ENCODE data around the gene MKI67. TPM values are rescaled to one million over a fixed set of nuclear protein-coding genes. Genes with fewer than 3 reads are reported as not detected.

The MKI67 gene
- total RNA-seq, 1 donor = 2.5 TPM

DNA sequence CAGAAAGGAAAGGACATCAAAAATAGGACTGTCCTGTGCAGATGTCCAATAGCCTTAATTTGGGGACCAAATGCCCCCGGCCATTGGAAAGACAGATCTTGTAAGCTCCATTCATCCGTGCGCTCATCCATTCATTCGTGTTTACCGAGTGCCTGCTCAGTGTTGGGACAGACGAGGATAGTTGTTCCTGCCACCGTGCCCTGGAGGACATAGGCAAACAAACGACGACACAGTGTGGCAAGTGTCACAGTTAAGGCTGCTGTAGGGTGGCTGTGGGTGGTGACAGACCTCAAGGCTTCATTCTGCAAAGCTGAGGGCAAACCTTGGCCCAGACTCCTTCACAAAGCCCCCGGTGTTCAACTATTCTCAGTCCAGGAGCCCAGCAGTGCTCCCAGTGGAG lies 27.6 kb downstream of the MKI67 start:
- no peaks in the 10 kb centered on the region for H3K27me3 ChIP-seq (ENCODE audit: insufficient read depth, low read length)
- H3K4me2 ChIP-seq (ENCODE audit: insufficient read depth, low read length) = no peak overlapping the region
- H4K20me1 ChIP-seq (ENCODE audit: insufficient read depth, low read length) = no peaks in the 10 kb centered on the region
- H3K79me2 ChIP-seq (ENCODE audit: insufficient read depth, low read length) = no peaks in the 10 kb centered on the region
- no peaks in the 10 kb centered on the region for H3K9me3 ChIP-seq (ENCODE audit: low read depth, low read length)
- TF ChIP-seq, protein P1, sequence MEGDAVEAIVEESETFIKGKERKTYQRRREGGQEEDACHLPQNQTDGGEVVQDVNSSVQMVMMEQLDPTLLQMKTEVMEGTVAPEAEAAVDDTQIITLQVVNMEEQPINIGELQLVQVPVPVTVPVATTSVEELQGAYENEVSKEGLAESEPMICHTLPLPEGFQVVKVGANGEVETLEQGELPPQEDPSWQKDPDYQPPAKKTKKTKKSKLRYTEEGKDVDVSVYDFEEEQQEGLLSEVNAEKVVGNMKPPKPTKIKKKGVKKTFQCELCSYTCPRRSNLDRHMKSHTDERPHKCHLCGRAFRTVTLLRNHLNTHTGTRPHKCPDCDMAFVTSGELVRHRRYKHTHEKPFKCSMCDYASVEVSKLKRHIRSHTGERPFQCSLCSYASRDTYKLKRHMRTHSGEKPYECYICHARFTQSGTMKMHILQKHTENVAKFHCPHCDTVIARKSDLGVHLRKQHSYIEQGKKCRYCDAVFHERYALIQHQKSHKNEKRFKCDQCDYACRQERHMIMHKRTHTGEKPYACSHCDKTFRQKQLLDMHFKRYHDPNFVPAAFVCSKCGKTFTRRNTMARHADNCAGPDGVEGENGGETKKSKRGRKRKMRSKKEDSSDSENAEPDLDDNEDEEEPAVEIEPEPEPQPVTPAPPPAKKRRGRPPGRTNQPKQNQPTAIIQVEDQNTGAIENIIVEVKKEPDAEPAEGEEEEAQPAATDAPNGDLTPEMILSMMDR (IDR thresholded peaks at IDR 0.05; ENCODE audit: extremely low read depth, low read depth, low read length) = no peak
- H3K4me1 ChIP-seq (ENCODE audit: insufficient read depth, low read length) = no peaks in the 10 kb centered on the region
- DNase-seq (ENCODE audit: insufficient read length, low spot score, missing footprints) = no peak
- H2AFZ ChIP-seq (ENCODE audit: low read length) = peak overlapping the region; percentile 67
- no peak overlapping the region for H3K27ac ChIP-seq (ENCODE audit: low read depth, low read length)
- H3K36me3 ChIP-seq (ENCODE audit: insufficient read depth, low read length) = peaks cover 42% of the 10 kb centered on the region
- no peak overlapping the region for H3K4me3 ChIP-seq (ENCODE audit: insufficient read depth, low read length)

DNA sequence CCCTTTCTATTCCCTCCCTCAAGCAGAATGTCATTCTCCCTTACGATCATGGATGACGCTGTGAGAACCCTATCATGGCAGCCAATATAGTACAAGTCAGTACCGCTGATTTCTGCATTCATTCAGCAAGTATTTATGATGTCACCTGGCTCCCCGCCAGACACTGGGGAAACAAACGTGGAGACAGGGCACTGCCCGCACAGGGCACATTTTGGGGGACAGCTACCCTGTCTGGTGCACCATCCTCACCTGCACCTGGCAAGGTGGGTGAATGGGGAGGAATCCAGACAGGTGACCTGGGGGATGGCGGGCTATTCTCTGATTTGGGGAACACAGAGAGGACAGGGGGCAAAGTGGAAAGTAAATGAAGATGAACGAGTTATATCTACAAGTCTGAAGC lies 28.4 kb downstream of the MKI67 start:
- no peak for DNase-seq (ENCODE audit: insufficient read length, low spot score, missing footprints)
- TF ChIP-seq, protein P1 (IDR thresholded peaks at IDR 0.05; ENCODE audit: extremely low read depth, low read depth, low read length) = no peak
- H3K4me3 ChIP-seq (ENCODE audit: insufficient read depth, low read length) = no peak overlapping the region
- H3K36me3 ChIP-seq (ENCODE audit: insufficient read depth, low read length) = peaks cover 33% of the 10 kb centered on the region
- no peaks in the 10 kb centered on the region for H3K4me1 ChIP-seq (ENCODE audit: insufficient read depth, low read length)
- H3K4me2 ChIP-seq (ENCODE audit: insufficient read depth, low read length) = no peak overlapping the region
- no peaks in the 10 kb centered on the region for H3K27me3 ChIP-seq (ENCODE audit: insufficient read depth, low read length)
- no peaks in the 10 kb centered on the region for H3K79me2 ChIP-seq (ENCODE audit: insufficient read depth, low read length)
- H3K27ac ChIP-seq (ENCODE audit: low read depth, low read length) = no peak overlapping the region
- H4K20me1 ChIP-seq (ENCODE audit: insufficient read depth, low read length) = no peaks in the 10 kb centered on the region
- H2AFZ ChIP-seq (ENCODE audit: low read length) = peak overlapping the region; percentile 18
- H3K9me3 ChIP-seq (ENCODE audit: low read depth, low read length) = no peaks in the 10 kb centered on the region

DNA sequence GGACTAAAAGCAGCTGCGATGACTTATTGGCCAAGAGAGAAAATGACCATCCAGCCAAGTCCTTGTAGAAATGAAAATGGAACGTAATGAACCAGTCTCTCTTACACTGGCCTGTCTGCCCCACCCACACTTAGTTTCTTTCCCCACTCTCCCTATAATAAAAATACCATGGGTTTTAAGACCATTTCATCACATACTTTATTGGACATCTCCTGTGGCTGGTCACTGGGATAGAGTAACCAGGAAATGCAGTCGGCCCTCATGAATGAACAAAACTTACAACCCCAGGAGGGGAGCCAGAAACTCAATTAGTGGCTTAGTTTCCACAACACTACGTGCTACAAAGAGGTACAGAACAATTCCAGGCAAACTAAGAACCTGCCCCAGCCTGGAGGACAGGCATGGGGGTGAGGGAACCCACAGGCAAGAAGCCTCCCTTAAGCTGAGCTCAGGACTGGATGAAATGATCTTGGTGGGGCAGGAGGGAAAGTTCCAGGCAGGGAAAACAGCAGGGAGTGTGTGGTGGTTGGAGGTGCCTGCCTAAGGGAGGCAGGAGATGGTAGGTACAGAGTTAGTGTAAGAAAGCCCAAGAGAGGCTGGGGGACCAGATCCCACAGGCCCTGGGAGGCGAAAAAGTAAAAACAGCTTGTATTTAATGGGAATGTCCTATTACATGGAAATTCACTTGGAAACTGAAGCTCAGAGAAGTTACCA lies 29.6 kb downstream of the MKI67 start:
- peak overlapping the region; percentile 74 for H2AFZ ChIP-seq (ENCODE audit: low read length)
- DNase-seq (ENCODE audit: insufficient read length, low spot score, missing footprints) = peak; percentile 65
- H3K9me3 ChIP-seq (ENCODE audit: low read depth, low read length) = no peaks in the 10 kb centered on the region
- no peaks in the 10 kb centered on the region for H4K20me1 ChIP-seq (ENCODE audit: insufficient read depth, low read length)
- no peak overlapping the region for H3K4me3 ChIP-seq (ENCODE audit: insufficient read depth, low read length)
- TF ChIP-seq, protein P1 (IDR thresholded peaks at IDR 0.05; ENCODE audit: extremely low read depth, low read depth, low read length) = no peak
- no peak overlapping the region for H3K4me2 ChIP-seq (ENCODE audit: insufficient read depth, low read length)
- H3K27ac ChIP-seq (ENCODE audit: low read depth, low read length) = no peak overlapping the region
- peaks cover 25% of the 10 kb centered on the region for H3K36me3 ChIP-seq (ENCODE audit: insufficient read depth, low read length)
- no peaks in the 10 kb centered on the region for H3K27me3 ChIP-seq (ENCODE audit: insufficient read depth, low read length)
- H3K79me2 ChIP-seq (ENCODE audit: insufficient read depth, low read length) = no peaks in the 10 kb centered on the region
- no peaks in the 10 kb centered on the region for H3K4me1 ChIP-seq (ENCODE audit: insufficient read depth, low read length)

DNA sequence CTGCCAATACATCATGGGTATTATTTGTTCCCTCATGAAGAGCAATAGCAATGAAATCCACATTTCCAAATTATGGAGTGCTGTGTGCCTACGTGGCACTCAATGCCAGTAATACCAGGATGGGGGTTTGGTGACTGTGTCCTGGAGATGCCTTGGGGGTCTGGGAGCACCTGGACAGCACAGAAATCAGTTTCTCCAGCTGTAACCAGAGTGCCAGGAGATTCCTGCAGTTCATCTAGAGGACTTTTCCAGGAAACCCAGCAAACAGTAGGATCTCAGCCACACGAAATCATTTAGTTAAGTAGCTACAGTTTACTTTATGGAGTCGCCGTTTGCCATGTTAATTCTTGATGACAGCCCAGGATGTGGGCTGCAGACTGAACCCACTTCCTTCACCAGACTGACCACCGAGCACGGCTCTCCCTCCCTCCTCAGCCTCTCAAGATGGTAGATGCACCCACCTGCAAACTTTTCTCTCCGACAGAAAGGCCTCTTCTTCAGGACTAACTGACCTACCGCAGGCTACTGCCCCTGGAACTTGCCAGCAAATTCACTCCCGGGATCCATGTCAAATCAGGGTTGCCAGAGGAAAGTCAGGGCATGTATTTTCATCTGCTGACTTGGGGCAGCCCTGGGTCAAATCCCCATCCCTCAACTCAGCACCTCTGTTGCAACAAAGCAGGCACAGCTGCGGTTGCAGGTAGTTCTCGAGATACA lies 30.3 kb downstream of the MKI67 start:
- no peak overlapping the region for H3K27ac ChIP-seq (ENCODE audit: low read depth, low read length)
- H3K4me1 ChIP-seq (ENCODE audit: insufficient read depth, low read length) = no peaks in the 10 kb centered on the region
- H3K79me2 ChIP-seq (ENCODE audit: insufficient read depth, low read length) = no peaks in the 10 kb centered on the region
- H2AFZ ChIP-seq (ENCODE audit: low read length) = peak overlapping the region; percentile 74
- H3K4me2 ChIP-seq (ENCODE audit: insufficient read depth, low read length) = no peak overlapping the region
- H4K20me1 ChIP-seq (ENCODE audit: insufficient read depth, low read length) = no peaks in the 10 kb centered on the region
- DNase-seq (ENCODE audit: insufficient read length, low spot score, missing footprints) = no peak
- no peak overlapping the region for H3K4me3 ChIP-seq (ENCODE audit: insufficient read depth, low read length)
- H3K27me3 ChIP-seq (ENCODE audit: insufficient read depth, low read length) = no peaks in the 10 kb centered on the region
- no peaks in the 10 kb centered on the region for H3K9me3 ChIP-seq (ENCODE audit: low read depth, low read length)
- peaks cover 17% of the 10 kb centered on the region for H3K36me3 ChIP-seq (ENCODE audit: insufficient read depth, low read length)
- TF ChIP-seq, protein P1 (IDR thresholded peaks at IDR 0.05; ENCODE audit: extremely low read depth, low read depth, low read length) = no peak

Measured in osteoblast (primary cell).